Central memory CD4-positive, alpha-beta T cell (primary cell): Measurements from ENCODE around the gene NABP1.

Experiments used
- DNase-seq: peaks from one replicate; pipeline ENCODE4 v3.0.0; 2022

Gene NABP1

DNA sequence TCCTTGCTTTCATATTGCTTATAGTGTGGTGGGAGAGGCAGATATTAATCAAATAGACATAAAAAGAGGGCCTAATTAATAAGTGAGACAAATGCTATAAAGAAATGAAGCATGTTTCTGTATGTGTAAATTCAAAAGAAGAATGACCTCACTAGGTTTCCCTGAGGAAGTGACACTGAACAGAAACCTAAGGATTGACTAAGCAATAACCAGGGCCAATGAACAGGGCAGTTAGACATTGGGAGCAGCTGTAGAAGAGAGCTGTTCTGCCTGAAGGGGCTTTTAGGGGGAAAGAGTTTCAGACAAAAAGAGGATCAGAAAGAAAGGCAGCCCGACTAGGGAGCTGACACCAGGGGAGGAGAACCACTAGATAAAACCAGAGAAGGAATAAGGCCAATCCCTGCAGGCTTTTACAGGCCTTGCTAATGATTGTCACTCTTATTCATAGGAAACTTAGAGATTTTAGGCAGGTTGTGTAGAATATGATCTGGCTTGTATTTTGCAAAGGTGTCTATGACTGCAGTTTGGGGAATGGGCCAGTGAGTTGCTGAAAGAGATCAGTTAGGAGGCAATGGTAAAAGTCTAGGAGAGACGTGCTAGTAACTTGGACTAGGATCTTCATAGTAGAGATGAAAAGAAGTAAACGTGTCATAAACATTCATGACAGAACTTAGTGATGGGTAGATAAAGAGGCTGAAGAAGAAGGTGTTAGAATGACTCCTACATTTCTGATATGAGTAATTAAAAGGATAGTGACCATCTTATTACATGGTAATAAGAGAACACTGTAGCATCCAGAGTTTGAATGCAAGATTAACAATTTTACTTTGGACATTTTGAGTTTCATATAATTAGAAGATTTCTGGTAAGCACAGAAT is 26.8 kb upstream of the NABP1 start:
- no peak for DNase-seq

DNA sequence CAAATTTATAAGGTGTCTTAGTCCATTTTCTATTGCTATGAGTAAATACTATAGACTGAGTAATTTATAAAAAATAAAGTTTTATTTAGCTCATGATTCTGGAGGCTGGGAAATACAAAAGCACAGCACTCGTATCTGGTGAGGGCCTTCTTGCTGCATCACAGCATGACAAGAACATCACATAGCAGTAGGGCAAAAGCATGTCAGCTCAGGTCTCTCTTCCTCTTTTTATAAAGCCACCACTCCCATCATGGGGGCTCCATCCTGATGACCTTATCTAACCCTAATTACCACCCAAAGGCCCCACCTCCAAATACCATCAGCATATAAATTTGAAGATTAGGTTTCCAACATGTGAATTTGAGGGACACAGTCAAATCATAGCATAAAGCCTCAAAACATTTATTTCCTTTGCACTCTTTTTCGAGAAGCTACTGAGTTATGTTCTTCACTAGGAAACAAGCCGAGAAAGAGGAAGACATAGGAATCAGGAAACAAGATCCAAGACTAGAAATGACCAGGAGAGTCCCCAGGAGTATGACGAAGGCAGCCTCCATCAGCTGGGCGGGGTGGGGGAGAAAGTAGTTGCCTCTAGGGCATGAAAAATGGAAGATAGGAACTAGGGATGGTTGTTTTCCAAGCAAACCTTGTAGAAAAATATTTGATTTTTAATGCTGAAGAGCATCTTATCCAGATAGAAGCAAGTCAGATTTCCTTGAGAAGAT is 24.1 kb upstream of the NABP1 start:
- no peak for DNase-seq

DNA sequence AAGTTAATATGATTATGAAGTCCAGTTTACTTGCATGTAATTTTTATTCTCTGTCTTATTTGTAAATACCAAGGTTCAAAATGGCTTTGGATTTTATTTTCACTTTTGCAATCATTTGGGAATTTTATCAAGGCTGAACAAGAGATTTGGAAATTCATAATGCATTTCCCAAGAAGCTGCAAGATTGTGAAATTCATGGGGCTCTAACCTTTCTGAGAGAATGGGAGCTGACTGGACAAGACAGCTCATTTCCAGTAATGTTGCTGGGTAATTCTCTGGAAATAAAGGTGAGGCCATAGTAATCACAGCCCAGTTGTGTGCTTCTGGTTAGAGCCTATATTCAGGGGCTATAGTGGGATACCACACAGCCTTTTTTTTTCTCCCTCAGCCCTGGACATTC is 21.5 kb upstream of the NABP1 start:
- DNase-seq = no peak

DNA sequence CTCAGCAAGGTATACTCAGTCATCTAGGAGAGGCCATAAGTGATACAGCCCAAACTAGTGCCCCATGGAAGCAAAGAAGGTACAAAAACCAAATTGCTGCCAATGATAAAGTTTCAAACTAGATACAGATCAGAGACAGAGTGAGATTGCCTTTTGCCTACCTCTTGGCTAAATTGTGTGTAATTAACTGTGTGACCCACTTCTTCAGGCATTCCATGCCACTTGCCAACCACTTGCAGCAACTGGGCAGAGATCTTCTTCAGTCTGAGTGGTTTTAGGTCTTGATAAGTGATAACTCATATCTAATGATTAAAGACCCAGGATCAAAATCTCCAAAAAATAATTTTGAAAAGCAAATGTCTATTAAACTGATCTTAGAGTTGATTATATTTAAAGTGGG is 21.1 kb upstream of the NABP1 start:
- no peak for DNase-seq

DNA sequence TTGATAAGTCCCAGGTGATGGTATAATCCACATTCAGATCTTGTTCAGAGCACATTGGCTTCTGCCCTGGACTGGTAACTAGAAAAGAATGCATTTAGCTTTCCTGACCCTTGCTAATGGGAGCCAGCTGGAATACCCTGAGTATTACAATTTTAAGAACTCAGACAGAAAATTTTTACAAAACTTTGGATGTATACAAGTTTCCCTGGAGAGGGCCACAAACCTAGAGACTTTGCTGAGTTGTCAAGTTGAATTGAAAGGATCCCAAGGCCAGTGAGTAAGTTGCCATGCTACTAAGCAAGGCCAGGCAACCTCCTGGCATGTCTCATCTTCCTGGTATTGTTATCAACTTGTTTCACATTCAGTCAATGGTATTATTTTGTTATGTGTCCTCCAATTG is 20.0 kb upstream of the NABP1 start:
- DNase-seq = no peak

DNA sequence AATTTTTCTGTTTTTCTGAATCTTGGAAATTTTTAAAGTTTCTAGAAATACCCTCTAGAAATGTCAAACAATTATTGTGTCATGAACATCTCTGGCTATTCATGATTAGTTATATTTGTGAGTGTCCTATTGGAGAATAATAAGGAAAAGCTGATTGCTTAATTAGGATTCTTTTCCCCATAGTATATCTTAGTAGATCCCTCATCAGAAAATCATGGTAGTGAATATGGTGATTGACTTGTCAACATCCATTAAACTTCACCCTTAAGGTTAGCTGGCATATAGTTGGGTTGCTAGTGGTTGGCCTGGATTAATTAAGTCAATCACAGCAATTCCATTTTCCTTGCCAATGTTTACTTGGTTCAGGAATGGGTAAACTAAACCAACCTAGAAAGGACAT is 18.7 kb upstream of the NABP1 start:
- no peak for DNase-seq

DNA sequence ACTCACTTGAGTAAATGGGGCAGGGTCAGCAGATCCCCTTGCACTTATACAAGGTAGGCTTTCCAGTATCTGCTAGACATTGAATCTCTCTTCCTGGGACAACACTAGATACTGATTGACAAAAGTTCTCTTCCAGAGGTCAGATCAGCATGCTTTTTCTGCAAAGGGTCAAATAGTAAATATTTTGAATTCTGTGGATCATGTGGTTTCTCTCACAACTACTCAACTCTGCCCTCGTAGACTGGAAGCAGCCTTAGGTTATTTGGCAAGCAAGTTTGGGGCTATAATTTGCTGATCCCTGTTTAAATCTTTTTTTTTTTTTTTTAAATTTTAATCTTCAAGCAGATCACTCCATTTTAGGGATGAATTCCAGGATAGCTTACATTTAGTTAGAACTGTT is 17.4 kb upstream of the NABP1 start:
- no peak for DNase-seq

DNA sequence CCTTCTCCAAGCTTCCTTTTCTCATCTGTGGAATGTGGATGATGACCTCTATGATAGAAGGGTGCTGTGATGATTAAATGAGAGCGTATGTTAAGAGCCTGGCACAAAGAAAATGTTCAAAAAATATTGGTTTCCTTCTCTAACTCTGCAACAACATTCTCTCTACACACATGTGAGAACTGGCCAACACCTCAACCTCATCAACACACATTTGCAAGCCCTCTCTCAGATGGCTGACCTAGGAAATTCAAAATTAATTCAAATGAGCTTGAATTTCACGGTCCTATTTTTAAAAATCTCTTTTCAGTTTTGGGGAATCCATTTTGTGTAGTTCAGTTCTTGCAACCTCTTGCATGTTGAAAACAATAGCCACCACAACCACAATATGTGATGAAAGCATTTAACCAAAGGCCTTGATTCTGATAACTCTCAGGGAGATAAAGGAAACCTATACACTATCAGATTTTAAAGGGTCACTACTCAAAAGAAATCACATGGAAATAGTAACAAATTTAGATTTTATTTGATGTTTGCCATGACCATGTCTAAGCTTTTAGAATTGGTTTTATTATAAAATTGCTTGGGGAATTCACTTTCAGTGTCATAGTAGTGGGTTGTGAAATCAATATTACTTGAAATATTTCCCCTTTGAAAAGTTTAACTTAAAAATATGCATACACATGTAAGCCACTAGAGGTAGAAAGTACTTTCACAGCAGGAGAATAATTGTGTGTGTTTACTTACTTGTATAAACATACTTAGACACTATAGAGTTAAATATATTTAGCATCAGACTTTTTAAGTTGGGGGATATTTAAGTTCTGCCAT is 16.6 kb upstream of the NABP1 start:
- no peak for DNase-seq

DNA sequence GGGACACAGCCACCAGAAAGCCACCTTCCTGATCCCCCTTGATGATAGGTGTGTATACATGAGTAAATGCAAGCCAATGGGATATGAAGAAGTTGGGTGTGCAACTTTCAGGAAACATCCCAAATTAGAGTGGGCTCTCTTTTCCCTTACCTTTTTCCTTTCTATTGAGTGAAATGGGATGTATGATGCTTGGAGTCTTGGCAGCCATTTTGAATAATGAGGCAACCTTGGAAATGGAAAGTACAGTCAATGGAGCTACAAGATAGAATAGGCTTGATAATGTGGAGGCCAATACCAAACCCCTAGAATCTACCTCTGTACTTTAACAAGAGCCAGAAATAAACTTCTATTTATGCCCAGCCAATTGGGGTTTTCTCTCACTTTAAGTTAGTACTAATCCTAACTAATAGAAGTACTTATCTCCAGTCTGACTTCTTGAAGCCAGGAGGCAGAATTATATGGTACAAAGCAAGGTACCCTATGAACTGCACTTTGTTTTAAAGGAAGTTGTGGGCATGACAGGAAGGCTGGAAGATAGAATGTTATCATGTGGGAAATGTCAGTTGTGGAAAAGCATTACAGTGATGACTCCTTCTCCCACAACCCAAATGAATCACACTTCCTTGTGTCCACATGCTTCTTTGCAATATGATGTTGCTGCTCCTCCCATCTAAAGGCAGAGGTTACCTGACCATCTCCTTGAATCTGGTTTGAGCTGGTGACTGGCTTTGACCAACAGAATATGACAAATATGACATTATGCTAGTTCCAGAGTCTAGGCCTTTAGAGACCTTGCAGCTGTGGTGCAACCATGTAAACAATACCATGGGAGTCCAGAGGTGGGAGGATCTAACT is 12.9 kb upstream of the NABP1 start:
- no peak for DNase-seq

DNA sequence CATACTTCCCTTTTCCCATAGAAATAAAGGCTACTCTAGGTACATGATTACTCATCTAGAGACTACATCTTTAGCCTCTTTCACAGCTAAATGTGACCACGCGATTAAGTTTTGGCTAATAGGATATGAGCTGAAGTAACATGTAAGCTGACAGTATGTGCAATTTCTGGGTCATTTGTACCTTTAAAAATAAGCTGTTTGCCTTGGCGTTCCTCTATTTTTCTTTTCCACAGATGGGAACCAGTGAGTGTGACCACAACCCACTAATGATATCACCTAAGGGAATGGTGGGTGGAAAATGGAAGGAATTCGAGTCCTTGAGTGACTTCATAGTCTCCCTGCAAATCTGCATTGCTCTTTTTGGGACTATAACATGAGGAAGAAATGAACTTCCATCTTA is 11.7 kb upstream of the NABP1 start:
- DNase-seq = no peak

DNA sequence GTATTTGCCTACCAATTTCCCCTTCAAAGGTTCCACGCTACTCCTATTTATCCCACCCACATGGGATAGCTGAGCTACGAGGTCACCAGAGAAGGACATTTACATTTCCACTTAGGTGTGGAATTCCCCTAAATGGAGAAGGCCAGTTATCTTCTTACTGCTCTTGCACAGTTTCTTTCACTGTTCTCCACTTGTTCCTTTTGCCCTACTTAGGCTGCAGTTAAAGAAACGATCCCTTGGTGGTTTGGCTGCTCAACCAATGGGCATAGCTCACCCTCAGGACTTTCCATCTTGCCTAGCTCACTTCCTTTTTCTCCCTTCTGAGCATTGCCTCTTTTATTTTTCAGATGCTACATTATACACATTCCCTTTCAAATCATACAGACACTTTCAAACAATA is 11.2 kb upstream of the NABP1 start:
- DNase-seq = no peak

DNA sequence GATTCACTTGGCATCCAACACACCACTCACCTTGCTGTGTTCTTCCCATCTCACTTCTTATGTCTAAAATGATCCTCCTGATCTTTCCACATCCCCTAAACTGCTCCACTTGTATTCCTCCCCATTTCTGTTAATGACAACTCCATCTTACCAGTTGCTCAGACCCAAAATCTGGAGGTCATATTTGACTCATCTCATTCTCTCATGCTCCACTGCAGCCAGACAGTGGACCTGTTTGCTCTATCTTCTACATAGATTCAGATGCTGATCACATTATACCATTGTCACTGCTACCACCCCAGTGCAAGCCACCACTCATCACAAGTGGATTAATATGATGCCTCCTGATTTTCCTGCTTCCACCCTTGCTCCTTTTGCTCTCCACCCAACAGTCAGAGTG is 7.9 kb upstream of the NABP1 start:
- no peak for DNase-seq

DNA sequence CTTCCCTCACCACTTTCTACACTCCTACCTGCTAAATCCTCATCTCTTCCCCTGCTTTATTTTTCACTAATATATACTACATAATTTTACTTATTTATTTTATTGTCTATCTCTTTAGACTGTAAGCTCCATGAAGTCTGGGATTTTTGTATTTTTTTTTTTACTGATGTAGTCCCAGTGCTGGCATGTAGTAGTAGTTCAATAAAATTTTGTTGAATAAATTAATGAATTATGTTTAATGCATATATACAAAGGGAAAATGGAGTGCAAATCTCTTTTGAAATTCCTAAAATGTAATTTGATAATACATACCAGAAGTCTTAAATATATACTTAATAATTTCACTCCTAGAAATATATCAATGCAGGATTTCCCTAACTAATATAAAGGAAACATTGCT is 7.1 kb upstream of the NABP1 start:
- no peak for DNase-seq

DNA sequence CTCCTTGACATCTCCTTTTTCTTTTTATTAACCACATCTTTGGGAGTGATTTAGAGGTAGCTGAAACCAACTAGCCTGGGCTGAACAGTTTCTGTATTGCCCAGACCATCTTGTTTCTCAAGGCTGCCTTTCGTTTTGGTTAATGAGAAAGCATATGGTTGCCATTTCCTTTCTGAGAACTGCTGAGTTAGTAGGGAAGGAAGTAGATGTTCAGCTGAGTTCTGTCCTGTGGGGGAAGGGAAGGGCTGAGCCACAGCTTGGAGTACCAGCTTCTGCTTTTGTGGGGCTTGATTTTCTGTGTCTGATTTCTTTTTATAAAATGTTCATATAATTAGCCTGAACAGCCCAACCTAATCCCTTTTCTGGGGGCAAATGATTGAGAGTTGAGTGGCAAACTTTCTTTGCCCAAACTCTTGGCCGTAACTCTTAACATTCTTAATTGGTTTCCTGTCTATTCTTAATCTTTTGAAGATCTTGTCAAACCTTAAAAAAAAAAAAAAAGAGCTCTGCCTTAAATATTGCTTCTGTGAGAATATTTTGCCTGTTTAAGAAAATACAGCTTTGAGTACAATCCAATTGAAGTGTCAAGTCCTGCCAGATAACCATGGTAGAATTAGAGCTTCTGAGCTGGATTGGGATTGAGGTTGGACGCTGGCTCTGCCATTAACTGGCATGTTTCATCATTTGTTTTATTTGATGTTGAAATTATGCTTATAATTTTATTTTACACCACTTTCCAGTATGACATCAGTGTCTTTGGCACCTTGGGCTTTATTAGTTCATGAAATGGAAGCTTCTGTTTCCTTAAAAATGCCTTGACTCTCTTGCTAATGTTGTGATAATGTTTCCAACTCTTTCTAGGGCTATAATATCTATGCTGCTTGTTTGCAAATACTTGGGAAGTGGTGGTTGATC is 1.9 kb upstream of the NABP1 start:
- peak; percentile 83 for DNase-seq

DNA sequence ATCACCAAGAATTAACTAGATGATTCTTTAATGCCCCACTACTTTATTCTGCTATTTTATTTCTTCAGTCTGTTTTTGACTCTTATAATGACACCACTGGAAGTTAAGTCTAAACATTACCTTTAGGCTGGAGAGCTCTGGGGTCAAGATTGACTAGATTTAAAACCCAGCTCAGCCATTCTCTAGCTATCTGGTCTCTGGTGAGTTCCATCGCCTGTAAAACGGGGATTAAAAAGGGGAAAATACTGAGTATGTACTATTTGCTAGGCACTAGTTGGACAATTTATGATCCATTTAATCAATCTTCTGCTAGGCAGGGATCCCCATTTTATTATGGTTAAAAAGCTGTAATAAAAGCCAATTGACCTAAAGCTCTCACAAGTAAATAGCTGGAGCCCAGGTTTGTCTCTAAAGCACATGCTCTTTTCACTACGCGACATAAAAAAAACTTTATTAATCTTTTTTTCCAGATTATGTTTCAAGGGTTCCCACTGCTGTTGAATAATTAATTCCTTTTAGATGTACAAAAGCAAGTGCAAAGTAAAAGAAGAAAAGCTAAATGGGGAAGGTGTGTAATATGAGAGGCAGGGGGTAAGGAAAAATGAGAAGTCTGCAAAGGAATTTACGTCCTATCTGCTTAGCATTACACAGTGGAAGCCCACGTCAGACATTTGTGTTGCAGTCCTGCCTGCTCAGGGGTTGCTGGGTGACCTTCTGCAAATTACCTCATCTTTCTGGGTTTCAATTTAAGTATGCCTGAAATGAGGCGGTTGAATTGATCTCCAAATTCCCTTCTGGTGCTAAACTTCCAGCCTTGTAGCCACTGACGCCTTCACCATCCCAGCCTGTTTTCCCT is 918 bp upstream of the NABP1 start:
- no peak for DNase-seq

DNA sequence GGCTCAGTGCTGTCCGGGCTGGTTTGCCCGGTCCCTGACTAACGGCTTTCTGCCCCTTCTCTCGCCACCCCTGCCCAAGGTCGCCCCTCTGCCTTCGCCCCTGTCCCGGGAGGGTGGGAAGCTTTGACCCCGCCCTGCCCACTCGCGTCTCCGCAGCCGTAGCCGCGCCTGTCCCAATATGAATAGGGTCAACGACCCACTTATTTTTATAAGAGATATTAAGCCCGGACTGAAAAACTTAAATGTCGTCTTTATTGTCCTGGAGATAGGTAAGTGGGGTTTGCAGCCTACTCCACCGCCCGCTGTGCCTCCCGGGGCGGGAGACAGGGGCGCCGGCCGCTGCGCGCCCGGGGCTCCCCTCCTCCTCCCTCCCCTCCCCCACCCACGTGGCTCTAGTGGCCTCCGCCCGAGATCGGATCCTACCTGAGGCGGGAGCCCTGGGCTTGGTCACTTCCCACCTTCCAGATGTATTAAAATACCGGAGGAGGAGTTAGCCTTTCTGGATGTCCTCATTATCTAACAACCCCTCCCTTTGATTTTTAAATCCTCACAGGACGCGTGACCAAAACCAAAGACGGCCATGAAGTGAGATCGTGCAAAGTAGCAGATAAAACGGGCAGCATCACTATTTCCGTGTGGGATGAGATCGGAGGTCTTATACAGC is 633 bp downstream of the NABP1 start:
- DNase-seq = no peak

DNA sequence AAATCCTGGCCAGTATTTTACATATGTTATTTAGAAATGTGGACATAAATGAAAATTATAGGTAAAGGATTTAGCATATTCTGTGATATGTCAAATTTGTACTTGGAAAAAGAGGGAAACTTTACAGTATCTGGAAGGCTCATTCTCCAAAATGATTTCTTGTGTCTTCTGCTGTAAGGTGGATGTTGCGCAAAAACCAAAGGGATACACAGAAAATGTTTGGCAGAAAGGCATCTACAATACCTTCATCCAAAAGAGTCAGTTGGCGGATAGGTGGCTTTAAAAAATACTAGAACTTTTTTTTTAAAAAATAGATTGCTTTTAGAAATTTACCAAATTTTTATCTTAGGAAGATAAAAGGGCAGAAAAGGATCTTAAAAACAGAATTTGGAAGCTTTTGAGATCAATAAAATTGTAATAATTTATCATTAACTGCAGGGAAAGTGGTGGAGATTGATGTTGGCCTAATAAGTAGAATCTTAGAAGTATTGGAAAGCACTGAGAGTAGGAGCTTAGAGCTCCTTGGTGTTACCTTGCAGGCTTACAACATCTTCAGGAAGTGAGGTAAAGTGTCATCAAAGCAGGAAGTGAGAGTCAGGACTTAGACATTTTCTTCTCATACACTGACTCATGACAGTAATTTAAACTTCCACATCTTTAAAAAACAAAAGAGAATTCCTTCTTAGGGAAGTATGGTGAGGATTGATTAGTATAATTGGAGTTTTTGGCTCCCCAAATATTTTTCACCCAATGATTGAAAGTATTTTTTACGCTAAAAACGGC is 2.1 kb downstream of the NABP1 start:
- peak; percentile 65 for DNase-seq

DNA sequence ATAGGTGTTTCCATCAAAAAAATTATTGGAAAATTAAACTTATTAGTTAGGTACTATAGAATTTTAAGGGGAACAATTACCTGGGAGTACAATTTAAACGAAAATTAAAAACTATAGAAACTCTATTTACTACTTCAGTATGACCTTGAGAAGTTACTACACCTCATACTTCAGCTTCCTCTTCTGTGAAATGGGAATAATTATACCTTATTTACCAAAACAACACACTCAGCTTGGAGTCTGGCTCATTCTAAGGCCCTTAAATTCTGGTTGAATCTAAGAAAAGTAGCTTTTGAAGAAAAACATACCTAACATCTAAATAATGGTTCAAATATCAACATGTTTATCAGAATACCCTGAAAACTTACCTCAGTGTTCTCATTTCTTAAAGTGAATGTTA is 2.7 kb downstream of the NABP1 start:
- no peak for DNase-seq

DNA sequence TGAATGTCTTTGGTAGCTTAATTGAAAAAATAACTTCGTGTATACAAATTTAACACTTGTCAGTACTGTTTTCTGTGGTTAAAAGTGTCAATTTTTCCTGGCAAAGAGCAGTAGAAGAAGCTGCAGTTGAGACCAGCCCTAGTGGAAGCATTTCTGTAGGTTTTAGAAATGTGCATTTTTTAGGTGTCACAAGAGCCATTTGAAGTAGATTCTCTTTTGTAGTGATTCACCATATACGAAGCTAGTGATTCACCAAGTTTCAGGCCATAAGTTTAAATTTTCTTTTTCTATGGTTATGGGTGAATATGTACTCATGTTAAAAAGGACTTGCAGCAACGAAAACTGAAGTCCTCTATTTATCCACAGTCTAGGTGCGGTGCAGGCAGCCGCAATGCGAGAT is 4.2 kb downstream of the NABP1 start:
- no peak for DNase-seq
